ENCODE results near the gene OR2M7.

The OR2M7 gene

GRCh38 chr1:248324468-248324867 lies at the start of gene OR2M7:
OR2M7 (minus strand) TSS chr1:248324568; CDS start chr1:248324568, 0 bp downstream.
- no peak for TF ChIP-seq CTCF (IDR thresholded peaks at IDR 0.05; ENCODE audit: extremely low read depth, insufficient read depth, missing control alignments)
- in situ Hi-C loops (cut with MboI; ENCODE audit: low pct_unique_long_range_greater_than_20kb, low sequenced_read_pairs, unreplicated experiment), result no loop called here
- DNase-seq (ENCODE audit: low spot score), result no peak

- no peak for DNase-seq (ENCODE audit: low spot score)
- TF ChIP-seq CTCF (IDR thresholded peaks at IDR 0.05; ENCODE audit: extremely low read depth, insufficient read depth, missing control alignments), result no peak
- in situ Hi-C loops (cut with MboI; ENCODE audit: low pct_unique_long_range_greater_than_20kb, low sequenced_read_pairs, unreplicated experiment), result no loop called here
Observed at GRCh38 chr1:248373761-248374160, 49.4 kb upstream of the OR2M7 start.

GRCh38 chr1:248372394-248372793 lies 48.0 kb upstream of the OR2M7 start:
- in situ Hi-C loops (cut with MboI; ENCODE audit: low pct_unique_long_range_greater_than_20kb, low sequenced_read_pairs, unreplicated experiment), result no loop called here
- DNase-seq (ENCODE audit: low spot score), result no peak
- TF ChIP-seq CTCF (IDR thresholded peaks at IDR 0.05; ENCODE audit: extremely low read depth, insufficient read depth, missing control alignments), result no peak

- no peak for DNase-seq (ENCODE audit: low spot score)
- no peak for TF ChIP-seq CTCF (IDR thresholded peaks at IDR 0.05; ENCODE audit: extremely low read depth, insufficient read depth, missing control alignments)
- in situ Hi-C loops (cut with MboI; ENCODE audit: low pct_unique_long_range_greater_than_20kb, low sequenced_read_pairs, unreplicated experiment), result no loop called here
Observed at GRCh38 chr1:248366609-248367008, 42.2 kb upstream of the OR2M7 start.

DNA sequence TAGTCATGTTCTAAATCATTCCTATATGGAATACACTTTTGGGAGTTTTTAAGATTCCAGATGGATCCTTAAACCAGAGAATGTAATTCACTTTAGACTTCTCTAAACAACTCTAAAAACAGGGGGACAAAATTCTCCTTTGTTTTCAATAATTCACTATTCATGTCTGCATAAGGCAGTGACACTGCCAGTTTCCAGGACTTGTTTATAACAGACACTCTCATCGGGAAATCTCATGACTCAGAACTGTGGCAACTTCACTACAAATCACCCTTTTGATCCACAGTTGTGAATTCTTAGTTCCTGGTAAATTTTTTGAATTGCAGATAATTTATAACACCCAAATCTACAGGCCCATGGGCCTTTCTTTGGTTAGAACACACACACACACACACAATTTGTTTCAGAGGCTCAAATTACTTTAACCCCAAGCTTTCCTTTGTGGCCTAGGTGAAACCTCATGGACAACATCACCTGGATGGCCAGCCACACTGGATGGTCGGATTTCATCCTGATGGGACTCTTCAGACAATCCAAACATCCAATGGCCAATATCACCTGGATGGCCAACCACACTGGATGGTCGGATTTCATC lies 36.9 kb upstream of the OR2M7 start, which contains the start of gene OR2T4:
OR2T4 (plus strand) TSS at position 545 of the 595 bp plus-strand sequence; CDS start at position 545, 0 bp downstream.
- in situ Hi-C loops (cut with MboI; ENCODE audit: low pct_unique_long_range_greater_than_20kb, low sequenced_read_pairs, unreplicated experiment), result no loop called here
- no peak for TF ChIP-seq CTCF (IDR thresholded peaks at IDR 0.05; ENCODE audit: extremely low read depth, insufficient read depth, missing control alignments)
- DNase-seq (ENCODE audit: low spot score), result no peak

DNA sequence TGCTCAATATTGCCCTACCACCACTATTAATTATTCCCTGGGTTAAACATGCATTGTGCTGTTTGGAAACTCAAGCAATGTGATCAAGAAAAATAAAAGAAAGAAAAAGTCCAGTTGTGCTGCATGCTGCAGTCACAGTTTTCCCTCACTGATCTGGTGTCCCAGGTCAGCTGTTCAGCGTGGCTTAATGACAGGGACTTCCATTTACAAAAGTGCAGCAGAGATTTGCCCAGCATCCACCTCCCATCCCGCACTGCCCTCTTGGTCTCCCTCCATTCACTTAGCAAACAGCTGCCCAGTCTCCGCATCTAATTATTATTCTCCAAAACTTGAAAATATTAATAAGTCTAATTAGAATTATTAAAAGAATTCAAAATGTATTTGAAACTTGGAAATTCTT lies 35.0 kb upstream of the OR2M7 start:
- no peak for TF ChIP-seq CTCF (IDR thresholded peaks at IDR 0.05; ENCODE audit: extremely low read depth, insufficient read depth, missing control alignments)
- no peak for DNase-seq (ENCODE audit: low spot score)
- in situ Hi-C loops (cut with MboI; ENCODE audit: low pct_unique_long_range_greater_than_20kb, low sequenced_read_pairs, unreplicated experiment), result no loop called here
